A673 (cell line): Measurements from ENCODE around the gene COL28A1. TPM values are rescaled to one million over a fixed set of nuclear protein-coding genes. Genes with fewer than 3 reads are reported as not detected.

Source experiments
- BruUV-seq: library from RNA; stranded (reverse); fragments of 400-500 nt; replicated peaks from 2 replicates; lab custom pipeline; 2021; lab: Mats Ljungman, UMichigan
- CTCF ChIA-PET: fragments of 300-600 bp; sonication (Branson Sonifier 250); formaldehyde crosslinking; loops from one replicate; lab custom pipeline; 2022; ENCODE audit warnings: antibody characterized with exemption; lab: Charles Lee
- POLR2A ChIA-PET: fragments of 300-600 bp; sonication (Branson Sonifier 250); formaldehyde crosslinking; loops from one replicate; lab custom pipeline; 2022; ENCODE audit warnings: antibody characterized with exemption; ENCODE audit not compliant: low non-redundant PET; lab: Charles Lee
- DNase-seq: peaks from one replicate; pipeline ENCODE4 v3.0.0-alpha.2; 2015; ENCODE audit warnings: low spot score
- H3K27ac ChIP-seq: fragments of 200-600 bp; sonication (generic); 2 replicates; pipeline ENCODE4 v1.5.1; 2016; ENCODE audit warnings: mixed run types, low read depth, mild to moderate bottlenecking, mixed read lengths, antibody characterized with exemption, low read length; ENCODE audit not compliant: poor library complexity, severe bottlenecking
- H3K27me3 ChIP-seq: fragments of 200-600 bp; sonication (generic); replicated peaks from 2 replicates; pipeline ENCODE4 v1.6.1; 2017; ENCODE audit warnings: mixed run types, low read depth, mild to moderate bottlenecking, mixed read lengths, antibody characterized with exemption, low read length; ENCODE audit not compliant: insufficient read depth, poor library complexity
- H3K36me3 ChIP-seq: fragments of 200-600 bp; sonication (generic); 2 replicates; pipeline ENCODE4 v1.6.1; 2016; ENCODE audit warnings: mixed run types, mild to moderate bottlenecking, mixed read lengths, antibody characterized with exemption, low read length; ENCODE audit not compliant: insufficient read depth, poor library complexity, severe bottlenecking
- H3K4me1 ChIP-seq: fragments of 200-600 bp; sonication (generic); 2 replicates; pipeline ENCODE4 v1.6.1; 2017; ENCODE audit warnings: mixed run types, mild to moderate bottlenecking, mixed read lengths, antibody characterized with exemption, low read length; ENCODE audit not compliant: insufficient read depth, poor library complexity, severe bottlenecking
- H3K4me3 ChIP-seq: fragments of 200-600 bp; sonication (generic); 2 replicates; pipeline ENCODE4 v1.5.1; 2016; ENCODE audit warnings: low read depth, mixed run types, mild to moderate bottlenecking, mixed read lengths, low read length; ENCODE audit not compliant: poor library complexity, severe bottlenecking
- H3K9me3 ChIP-seq: fragments of 200-600 bp; sonication (generic); 2 replicates; pipeline ENCODE4 v1.6.1; 2016; ENCODE audit warnings: mixed run types, low read depth, mild to moderate bottlenecking, mixed read lengths, antibody characterized with exemption, low read length; ENCODE audit not compliant: poor library complexity, severe bottlenecking
- CTCF ChIP-seq: fragments of 300-800, 200-600 bp; sonication (generic); conservative IDR thresholded peaks from 2 replicates; pipeline ENCODE4 v1.5.1; 2017; ENCODE audit warnings: low read depth, mild to moderate bottlenecking, antibody characterized with exemption, low read length, moderate library complexity, mixed read lengths
- EZH2 ChIP-seq: fragments of 200-600 bp; sonication (generic); IDR thresholded peaks from 2 replicates; pipeline ENCODE4 v1.6.1; 2017; ENCODE audit warnings: borderline replicate concordance, low read depth, mild to moderate bottlenecking, mixed read lengths, antibody characterized with exemption, low read length; ENCODE audit not compliant: poor library complexity, severe bottlenecking
- intact Hi-C: fragments of 100-400 bp; cut with micrococcal nuclease; formaldehyde crosslinking; loops from one replicate; pipeline ENCODE4 v1.10.0; 2022; ENCODE audit not compliant: unreplicated experiment
- total RNA-seq: library from RNA; stranded (reverse); gene quantifications from 2 replicates; pipeline ENCODE4 v1.2.3, GENCODE V29; 2021

COL28A1 gene
- total RNA-seq, 1 experiment from 2014 or later, result 0.34 TPM

GRCh38 chr7:7522421-7522820, 13.3 kb downstream of the COL28A1 start:
- POLR2A ChIA-PET, result no interaction called here
- CTCF ChIA-PET, result no interaction called here
- H3K27me3 ChIP-seq, result no peaks in the 10 kb centered on the region
- intact Hi-C loops, result no loop called here
- no TSS peak for BruUV-seq
- H3K4me3 ChIP-seq, result no peak overlapping the region
- H3K9me3 ChIP-seq, result no peaks in the 10 kb centered on the region
- DNase-seq, result no peak
- no peak overlapping the region for H3K27ac ChIP-seq
- TF ChIP-seq CTCF, result no peak
- TF ChIP-seq EZH2, result no peak
- no peaks in the 10 kb centered on the region for H3K36me3 ChIP-seq
- peaks cover 6% of the 10 kb centered on the region for H3K4me1 ChIP-seq

DNA sequence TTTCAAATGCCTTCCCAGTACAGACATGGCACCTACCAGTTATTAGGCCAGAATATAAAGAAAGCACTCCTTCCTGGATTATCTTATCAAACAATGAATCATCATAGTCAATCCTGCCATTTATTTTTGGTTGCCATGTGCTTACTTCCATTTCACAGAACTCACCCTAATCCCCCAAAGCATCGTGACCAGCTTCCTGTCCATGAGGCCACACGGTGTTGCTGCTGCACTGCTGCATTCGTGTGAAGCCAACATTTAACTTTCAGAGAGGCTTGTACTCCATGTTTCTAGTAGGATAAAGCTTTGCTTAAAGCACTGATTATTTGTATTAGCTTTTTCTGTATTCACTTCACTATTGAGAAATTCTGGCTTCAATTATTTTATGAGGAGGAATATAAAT, 14.4 kb downstream of the COL28A1 start:
- BruUV-seq, result no TSS peak
- intact Hi-C loops, result no loop called here
- peak; percentile 16; the same call in 1 of the 2 replicates for TF ChIP-seq CTCF
- TF ChIP-seq EZH2, result no peak
- DNase-seq, result peak; percentile 27
- no peaks in the 10 kb centered on the region for H3K27me3 ChIP-seq
- ChIA-PET POLR2A (no interaction called here), CTCF (interaction anchor here (0.5 kb wide), 1 partner anchor 986 kb away, joined by 3 read pairs; no protein-coding TSS in a partner anchor)
- no peaks in the 10 kb centered on the region for H3K9me3 ChIP-seq
- H3K27ac ChIP-seq, result no peak overlapping the region
- no peaks in the 10 kb centered on the region for H3K36me3 ChIP-seq
- no peak overlapping the region for H3K4me3 ChIP-seq
- peaks cover 11% of the 10 kb centered on the region for H3K4me1 ChIP-seq

- H3K4me1 ChIP-seq, result peaks cover 11% of the 10 kb centered on the region
- ChIA-PET CTCF (no interaction called here), POLR2A (no interaction called here)
- no peaks in the 10 kb centered on the region for H3K36me3 ChIP-seq
- DNase-seq, result no peak
- no peak overlapping the region for H3K27ac ChIP-seq
- no peaks in the 10 kb centered on the region for H3K9me3 ChIP-seq
- H3K27me3 ChIP-seq, result no peaks in the 10 kb centered on the region
- TF ChIP-seq CTCF (no peak), EZH2 (no peak)
- intact Hi-C loops, result no loop called here
- no peak overlapping the region for H3K4me3 ChIP-seq
- no TSS peak for BruUV-seq
These were observed 16.1 kb downstream of the COL28A1 start for GRCh38 chr7:7519528-7519927.
